Peyer's patch (tissue), 4 donors: ENCODE data around the gene MIDN. TPM values are rescaled to one million over a fixed set of nuclear protein-coding genes. Genes with fewer than 3 reads are reported as not detected.
A peak's percentile ranks its signal among the peaks of the same experiment; 100 is the strongest.

Source experiments
- DNase-seq, 3 donors: peaks; one replicate each; pipeline ENCODE4 v3.0.0-alpha.2; 2017 to 2019
- H3K27ac ChIP-seq, 4 donors: fragments of 200-600 bp; sonication (generic); one replicate each; pipeline ENCODE4 v1.5.1; 2016 to 2019
- H3K27me3 ChIP-seq, 2 donors: fragments of 200-600 bp; sonication (generic); one replicate each; pipeline ENCODE4 v1.5.1; 2019
- H3K36me3 ChIP-seq, 3 donors: fragments of 200-600 bp; sonication (generic); one replicate each; pipeline ENCODE4 v1.5.1; 2016 to 2019
- H3K4me1 ChIP-seq, 4 donors: fragments of 200-600 bp; sonication (generic); one replicate each; pipeline ENCODE4 v1.5.1; 2016 to 2019
- H3K4me3 ChIP-seq, 4 donors: fragments of 200-600 bp; sonication (generic); 1 replicate in 3 of 4; 2 replicates in 1 of 4; pipeline ENCODE4 v1.5.1; 2016 to 2019; ENCODE audit warnings: mild to moderate bottlenecking in 1 of 4
- H3K9me3 ChIP-seq, 4 donors: fragments of 200-600 bp; sonication (generic); one replicate each; pipeline ENCODE4 v1.5.1; 2016 to 2019; ENCODE audit warnings: mild to moderate bottlenecking in 1 of 4
- POLR2A ChIP-seq, 2 donors: fragments of 450-650 bp; IDR thresholded peaks; one replicate each; pipeline ENCODE4 v1.5.1; 2017; ENCODE audit warnings: antibody characterized with exemption in 2 of 2, mild to moderate bottlenecking in 2 of 2, moderate library complexity in 2 of 2
- total RNA-seq, 4 donors: library from RNA; depleted of rRNA; stranded (reverse); fragments of >200 nt; gene quantifications; one replicate each; pipeline ENCODE4 v1.1.0, GENCODE V29; 2016
- TF ChIP-seq, protein P1 (sequence below), 6 experiments: fragments of 450-650 bp in 4 of 6; fragments of 200-600 bp in 2 of 6; sonication (generic) in 1 of 6; IDR thresholded peaks; one replicate each; pipeline ENCODE4 v1.5.1; 2017 to 2019; ENCODE audit warnings: antibody characterized with exemption in 6 of 6, mild to moderate bottlenecking in 3 of 6, moderate library complexity in 1 of 6

MIDN gene
- total RNA-seq, 4 donors from 2014 or later = 34.7 to 205 (median 98.9) TPM

DNA sequence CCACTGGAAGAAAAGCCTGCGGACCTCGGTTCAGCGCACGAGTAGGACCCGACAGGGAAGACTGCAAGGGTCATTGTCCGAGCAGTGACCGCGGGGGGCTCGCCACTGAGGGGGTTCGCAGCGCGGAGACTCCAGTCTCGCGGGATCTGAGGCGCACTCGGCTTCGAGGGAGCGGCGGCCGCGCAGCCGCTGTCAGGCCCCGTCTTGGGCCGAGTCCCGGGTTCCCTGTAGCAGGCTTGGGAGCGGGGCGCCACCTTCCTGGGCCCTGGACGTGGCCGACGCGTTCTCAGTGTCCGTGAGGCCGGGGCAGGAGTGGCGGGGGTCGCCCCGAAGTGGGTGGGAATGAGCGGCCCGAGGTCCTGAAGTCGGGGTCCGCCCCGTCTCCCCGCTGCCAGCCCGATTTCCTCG is 26.5 kb downstream of the MIDN start:
- no peak for TF ChIP-seq POLR2A (IDR thresholded peaks at IDR 0.05)
- TF ChIP-seq, protein P1, sequence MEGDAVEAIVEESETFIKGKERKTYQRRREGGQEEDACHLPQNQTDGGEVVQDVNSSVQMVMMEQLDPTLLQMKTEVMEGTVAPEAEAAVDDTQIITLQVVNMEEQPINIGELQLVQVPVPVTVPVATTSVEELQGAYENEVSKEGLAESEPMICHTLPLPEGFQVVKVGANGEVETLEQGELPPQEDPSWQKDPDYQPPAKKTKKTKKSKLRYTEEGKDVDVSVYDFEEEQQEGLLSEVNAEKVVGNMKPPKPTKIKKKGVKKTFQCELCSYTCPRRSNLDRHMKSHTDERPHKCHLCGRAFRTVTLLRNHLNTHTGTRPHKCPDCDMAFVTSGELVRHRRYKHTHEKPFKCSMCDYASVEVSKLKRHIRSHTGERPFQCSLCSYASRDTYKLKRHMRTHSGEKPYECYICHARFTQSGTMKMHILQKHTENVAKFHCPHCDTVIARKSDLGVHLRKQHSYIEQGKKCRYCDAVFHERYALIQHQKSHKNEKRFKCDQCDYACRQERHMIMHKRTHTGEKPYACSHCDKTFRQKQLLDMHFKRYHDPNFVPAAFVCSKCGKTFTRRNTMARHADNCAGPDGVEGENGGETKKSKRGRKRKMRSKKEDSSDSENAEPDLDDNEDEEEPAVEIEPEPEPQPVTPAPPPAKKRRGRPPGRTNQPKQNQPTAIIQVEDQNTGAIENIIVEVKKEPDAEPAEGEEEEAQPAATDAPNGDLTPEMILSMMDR (IDR thresholded peaks at IDR 0.05) = no peak
- Histone ChIP-seq H3K4me1 (peaks cover 0 to 68% (median 47%) of the 10 kb centered on the region in 4 donors), H3K36me3 (peaks cover 0 to 54% (median 0%) of the 10 kb centered on the region in 3 donors), H3K9me3 (no peaks in the 10 kb centered on the region), H3K27ac (peak overlapping the region; percentile 95 to 100 (median 98)), H3K4me3 (peak overlapping the region; percentile 64 to 90 (median 87)), H3K27me3 (no peaks in the 10 kb centered on the region)
- DNase-seq = no peak

DNA sequence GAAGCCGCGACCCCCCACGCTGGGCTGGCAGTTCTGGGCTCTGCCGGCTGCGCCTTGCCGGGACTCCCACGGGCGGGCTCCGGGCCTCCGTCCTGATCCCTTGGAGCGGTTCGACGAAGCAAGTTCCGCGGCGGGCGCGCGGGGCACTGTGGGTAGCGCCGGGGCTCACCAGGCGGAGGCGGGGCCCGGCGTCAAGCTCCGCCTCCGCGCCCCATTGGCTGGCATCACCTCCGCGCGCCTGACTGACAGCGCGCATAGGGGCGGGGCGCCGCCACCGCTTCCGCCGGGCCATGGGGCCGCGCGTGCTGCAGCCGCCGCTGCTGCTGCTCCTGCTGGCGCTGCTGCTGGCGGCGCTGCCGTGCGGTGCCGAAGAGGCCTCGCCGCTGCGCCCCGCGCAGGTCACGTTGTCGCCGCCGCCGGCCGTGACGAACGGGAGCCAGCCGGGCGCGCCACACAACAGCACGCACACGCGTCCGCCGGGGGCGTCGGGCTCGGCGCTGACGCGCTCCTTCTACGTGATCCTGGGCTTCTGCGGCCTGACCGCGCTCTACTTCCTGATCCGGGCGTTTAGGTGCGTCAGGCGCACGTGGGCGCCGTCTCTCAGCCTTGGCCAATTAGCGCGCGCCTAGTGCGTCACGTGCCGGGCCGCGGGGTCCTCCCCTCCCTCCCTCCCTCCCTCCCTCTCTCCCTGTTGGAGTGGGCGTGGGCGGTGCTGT is 27.0 kb downstream of the MIDN start, which contains the start of gene FAM174C:
FAM174C (plus strand) TSS at position 271 of the 716 bp plus-strand sequence; CDS start at position 291, 20 bp downstream.
- DNase-seq = peak; percentile 97 to 98 (median 98)
- Histone ChIP-seq H3K4me1 (peaks cover 0 to 66% (median 42%) of the 10 kb centered on the region in 4 donors), H3K36me3 (peaks cover 0 to 54% (median 0%) of the 10 kb centered on the region in 3 donors), H3K9me3 (no peaks in the 10 kb centered on the region), H3K27me3 (no peaks in the 10 kb centered on the region), H3K27ac (peak within 1 kb of the TSS; percentile 95 to 100 (median 98)), H3K4me3 (peak within 1 kb of the TSS; percentile 64 to 90 (median 87))
- TF ChIP-seq, protein P1 (IDR thresholded peaks at IDR 0.05) = peak in 1 of 6 experiments; percentile 28
- TF ChIP-seq POLR2A (IDR thresholded peaks at IDR 0.05) = peak in 1 of 2 donors; percentile 93

DNA sequence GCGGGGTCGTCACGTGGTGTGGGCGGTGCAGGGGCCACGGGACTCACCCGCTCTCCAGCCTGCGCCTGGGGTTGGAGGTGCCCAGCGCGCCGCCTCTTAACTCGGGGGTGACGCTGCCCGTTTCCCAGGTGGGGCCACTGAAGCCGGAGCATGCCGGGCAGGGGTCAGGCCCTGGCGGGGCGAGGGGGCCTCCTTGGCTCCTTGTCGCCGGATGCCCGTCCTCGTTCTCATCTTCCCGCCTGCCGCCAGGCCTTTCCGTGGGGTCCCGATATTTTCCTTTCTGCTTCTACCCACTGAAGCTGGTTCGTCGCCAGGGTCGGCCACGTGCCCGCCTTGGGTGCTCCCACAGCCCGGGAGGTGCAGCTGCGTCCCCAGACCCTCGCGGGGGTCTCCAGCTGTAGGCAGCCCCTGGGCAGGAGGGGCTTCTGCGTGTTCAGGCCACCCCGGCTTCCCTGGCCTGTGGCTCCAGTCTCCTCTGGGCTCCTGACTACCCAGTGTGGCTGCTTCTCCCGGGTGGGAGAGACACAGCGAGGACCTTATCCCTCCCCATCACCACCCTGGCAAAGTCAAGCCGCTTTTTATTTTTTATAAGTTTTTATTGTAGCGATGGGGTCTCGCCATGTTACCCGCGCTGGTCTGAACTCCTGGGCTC is 27.7 kb downstream of the MIDN start:
- H3K4me1 ChIP-seq = peaks cover 0 to 59% (median 35%) of the 10 kb centered on the region in 4 donors
- TF ChIP-seq, protein P1 (IDR thresholded peaks at IDR 0.05) = no peak
- TF ChIP-seq POLR2A (IDR thresholded peaks at IDR 0.05) = peak in 1 of 2 donors; percentile 40
- no peak for DNase-seq
- H3K36me3 ChIP-seq = peaks cover 0 to 50% (median 0%) of the 10 kb centered on the region in 3 donors
- peak overlapping the region; percentile 95 to 100 (median 98) for H3K27ac ChIP-seq
- H3K27me3 ChIP-seq = no peaks in the 10 kb centered on the region
- peak overlapping the region; percentile 64 to 90 (median 87) for H3K4me3 ChIP-seq
- no peaks in the 10 kb centered on the region for H3K9me3 ChIP-seq

DNA sequence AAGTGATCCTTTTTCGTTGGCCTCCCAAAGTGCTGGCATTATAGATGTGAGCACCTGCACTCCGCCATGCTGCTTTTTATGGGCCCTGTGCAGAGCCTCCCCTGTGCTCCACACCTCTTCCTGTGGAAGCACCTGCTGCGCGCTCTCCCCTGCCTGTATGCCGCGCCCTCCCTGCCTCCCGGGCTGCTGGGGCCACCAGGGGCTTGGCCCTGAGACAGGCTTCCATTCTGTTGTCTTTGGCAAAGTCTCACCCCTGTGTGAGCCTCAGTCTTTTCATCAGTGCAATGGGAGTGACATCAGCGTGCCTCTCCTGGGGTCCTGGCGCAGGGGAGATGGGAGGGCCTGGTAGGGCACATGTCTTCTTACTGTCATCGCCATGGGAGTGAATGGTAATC is 28.2 kb downstream of the MIDN start:
- no peaks in the 10 kb centered on the region for H3K9me3 ChIP-seq
- peaks cover 0 to 45% (median 0%) of the 10 kb centered on the region in 3 donors for H3K36me3 ChIP-seq
- DNase-seq = peak in 1 of 3 donors; percentile 42
- peak overlapping the region; percentile 95 to 100 (median 98) for H3K27ac ChIP-seq
- no peaks in the 10 kb centered on the region for H3K27me3 ChIP-seq
- TF ChIP-seq, protein P1 (IDR thresholded peaks at IDR 0.05) = no peak
- TF ChIP-seq POLR2A (IDR thresholded peaks at IDR 0.05) = no peak
- H3K4me1 ChIP-seq = peaks cover 0 to 54% (median 30%) of the 10 kb centered on the region in 4 donors
- H3K4me3 ChIP-seq = peak overlapping the region in 3 of 4 donors; percentile 85 to 90 (median 89)

DNA sequence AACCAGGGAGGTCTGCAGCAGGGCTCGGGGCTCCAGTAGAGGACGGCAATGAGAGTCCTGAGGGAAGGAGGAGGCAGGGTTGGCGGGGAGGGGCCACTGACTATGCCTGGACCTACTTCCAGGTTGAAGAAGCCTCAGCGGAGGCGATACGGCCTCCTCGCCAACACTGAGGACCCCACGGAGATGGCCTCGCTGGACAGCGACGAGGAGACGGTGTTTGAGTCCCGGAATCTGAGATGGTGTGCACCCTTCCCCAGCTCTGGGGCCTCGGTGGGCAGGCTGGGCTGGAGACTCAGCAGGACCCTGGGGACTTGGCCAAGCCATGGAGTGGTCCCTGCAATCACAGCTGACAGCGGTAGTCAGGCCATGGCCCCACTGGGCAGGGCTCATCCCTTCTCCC is 28.7 kb downstream of the MIDN start:
- no peak for TF ChIP-seq POLR2A (IDR thresholded peaks at IDR 0.05)
- TF ChIP-seq, protein P1 (IDR thresholded peaks at IDR 0.05) = no peak
- H3K4me1 ChIP-seq = peaks cover 0 to 49% (median 28%) of the 10 kb centered on the region in 4 donors
- H3K9me3 ChIP-seq = no peaks in the 10 kb centered on the region
- H3K27me3 ChIP-seq = no peaks in the 10 kb centered on the region
- no peak overlapping the region for H3K4me3 ChIP-seq
- peaks cover 0 to 41% (median 0%) of the 10 kb centered on the region in 3 donors for H3K36me3 ChIP-seq
- H3K27ac ChIP-seq = peak overlapping the region; percentile 95 to 100 (median 98)
- no peak for DNase-seq
